Measurements from ENCODE around the gene PDSS1. TPM values are rescaled to one million over a fixed set of nuclear protein-coding genes. Genes with fewer than 3 reads are reported as not detected.

PDSS1 gene
- polyA plus RNA-seq, 4 donors: 9.0 to 12.7 (median 10.9) TPM

- no peak for DNase-seq (ENCODE audit: low read depth in 4 of 4, low spot score in 3 of 4)
These were observed 564 bp downstream of the PDSS1 start for GRCh38 chr10:26697922-26698608.

GRCh38 chr10:26698909-26699308, 1.4 kb downstream of the PDSS1 start:
- DNase-seq (ENCODE audit: low read depth in 4 of 4, low spot score in 3 of 4): no peak

GRCh38 chr10:26699631-26700030, 2.1 kb downstream of the PDSS1 start:
- DNase-seq (ENCODE audit: low read depth in 4 of 4, low spot score in 3 of 4): no peak

- DNase-seq (ENCODE audit: low read depth in 4 of 4, low spot score in 3 of 4): no peak
These were observed 3.6 kb downstream of the PDSS1 start for GRCh38 chr10:26700884-26701630.

GRCh38 chr10:26703096-26703495, 5.6 kb downstream of the PDSS1 start:
- no peak for DNase-seq (ENCODE audit: low read depth in 4 of 4, low spot score in 3 of 4)

- no peak for DNase-seq (ENCODE audit: low read depth in 4 of 4, low spot score in 3 of 4)
These were observed 6.5 kb downstream of the PDSS1 start for GRCh38 chr10:26703974-26704373.

- no peak for DNase-seq (ENCODE audit: low read depth in 4 of 4, low spot score in 3 of 4)
These were observed 8.7 kb downstream of the PDSS1 start for GRCh38 chr10:26706206-26706605.

GRCh38 chr10:26706936-26707335, 9.4 kb downstream of the PDSS1 start:
- DNase-seq (ENCODE audit: low read depth in 4 of 4, low spot score in 3 of 4): no peak

- DNase-seq (ENCODE audit: low read depth in 4 of 4, low spot score in 3 of 4): no peak
These were observed 13.8 kb downstream of the PDSS1 start for GRCh38 chr10:26711324-26711723.

GRCh38 chr10:26714415-26715136, 17.1 kb downstream of the PDSS1 start:
- DNase-seq (ENCODE audit: low read depth in 4 of 4, low spot score in 3 of 4): no peak

GRCh38 chr10:26715137-26715487, 17.6 kb downstream of the PDSS1 start:
- DNase-seq (ENCODE audit: low read depth in 4 of 4, low spot score in 3 of 4): no peak

- no peak for DNase-seq (ENCODE audit: low read depth in 4 of 4, low spot score in 3 of 4)
These were observed 20.0 kb downstream of the PDSS1 start for GRCh38 chr10:26717476-26717875.

- no peak for DNase-seq (ENCODE audit: low read depth in 4 of 4, low spot score in 3 of 4)
These were observed 24.1 kb downstream of the PDSS1 start for GRCh38 chr10:26721561-26721960.

GRCh38 chr10:26723016-26723415, 25.5 kb downstream of the PDSS1 start:
- DNase-seq (ENCODE audit: low read depth in 4 of 4, low spot score in 3 of 4): no peak

- peak in 3 of 4 donors; percentile 17 to 47 (median 20) for DNase-seq (ENCODE audit: low read depth in 4 of 4, low spot score in 3 of 4)
These were observed 28.6 kb downstream of the PDSS1 start for GRCh38 chr10:26725837-26726727.

- no peak for DNase-seq (ENCODE audit: low read depth in 4 of 4, low spot score in 3 of 4)
These were observed 29.5 kb downstream of the PDSS1 start for GRCh38 chr10:26727005-26727404.

GRCh38 chr10:26728957-26729356, 31.5 kb downstream of the PDSS1 start:
- no peak for DNase-seq (ENCODE audit: low read depth in 4 of 4, low spot score in 3 of 4)

GRCh38 chr10:26729395-26729794, 31.9 kb downstream of the PDSS1 start:
- DNase-seq (ENCODE audit: low read depth in 4 of 4, low spot score in 3 of 4): no peak

GRCh38 chr10:26730552-26730951, 33.1 kb downstream of the PDSS1 start:
- DNase-seq (ENCODE audit: low read depth in 4 of 4, low spot score in 3 of 4): no peak

GRCh38 chr10:26733750-26734568, 36.5 kb downstream of the PDSS1 start:
- peak in 2 of 4 donors; percentile 6 to 23 for DNase-seq (ENCODE audit: low read depth in 4 of 4, low spot score in 3 of 4)
